GM21390 (cell line): ENCODE data around the gene SNRNP40.
"Not testable (repeated sequence)": the region's sequence is repeated elsewhere in the genome, so short reads cannot be mapped to it uniquely, and the experiment has no call there.

Experiments used
- ATAC-seq: cut with Tn5 transposase; IDR thresholded peaks from one replicate; pipeline ENCODE4 v1.9.1; 2021; ENCODE audit not compliant: unreplicated experiment

Gene SNRNP40

DNA sequence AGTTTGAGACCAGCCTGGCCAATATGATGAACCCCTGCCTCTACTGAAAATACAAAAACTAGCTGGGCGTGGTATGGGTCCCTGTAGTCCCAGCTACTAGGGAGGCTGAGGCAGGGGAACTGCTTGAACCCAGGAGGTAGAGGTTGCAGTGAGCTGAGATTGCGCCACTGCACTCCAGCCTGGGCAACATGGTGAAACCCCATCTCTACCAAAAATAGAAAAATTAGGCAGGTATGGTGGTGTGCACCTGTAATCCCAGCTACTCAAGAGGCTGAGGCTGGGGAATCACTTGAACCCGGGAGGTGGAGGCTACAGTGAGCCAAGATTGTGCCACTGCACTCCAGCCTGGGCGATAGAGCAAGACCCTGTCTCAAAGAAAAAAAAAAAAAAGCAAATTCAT, 8.8 kb downstream of the SNRNP40 start:
- ATAC-seq = not testable (repeated sequence)

DNA sequence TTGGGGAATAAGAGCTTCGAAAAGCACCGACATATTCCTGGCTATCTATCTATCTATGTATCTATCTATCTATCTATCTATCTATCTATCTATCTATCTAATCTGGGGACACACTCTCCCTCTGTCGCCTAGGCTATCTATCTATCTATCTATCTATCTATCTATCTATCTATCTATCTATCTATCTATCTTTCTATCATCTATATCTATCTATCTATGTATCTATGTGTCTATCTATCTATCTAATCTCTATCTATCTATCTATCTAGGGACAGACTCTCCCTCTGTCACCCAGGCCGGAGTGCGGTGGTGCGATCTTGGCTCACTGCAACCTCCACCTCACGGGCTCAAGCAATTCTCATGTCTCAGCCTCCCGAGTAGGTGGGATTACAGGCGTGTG, 14.2 kb downstream of the SNRNP40 start:
- ATAC-seq = not testable (repeated sequence)

DNA sequence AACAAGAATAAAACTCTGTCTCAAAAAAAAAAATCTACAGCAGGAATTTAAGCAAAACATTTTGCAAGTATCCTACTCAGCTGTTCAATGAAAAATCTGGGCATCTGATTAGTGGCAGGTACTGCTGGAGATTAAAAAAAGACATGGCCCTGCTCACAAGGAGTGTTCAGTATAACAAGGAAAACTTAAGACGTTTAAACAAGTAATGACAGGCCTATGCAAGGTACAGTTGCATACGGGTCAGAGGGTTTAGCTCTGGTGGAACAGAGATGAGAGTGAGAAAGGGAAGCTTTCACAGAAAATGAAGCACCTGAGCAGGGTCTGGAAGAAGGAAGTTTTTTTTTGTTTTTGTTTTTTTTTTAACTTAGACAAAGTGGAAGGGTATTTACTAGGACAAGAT, 23.0 kb downstream of the SNRNP40 start:
- no peak for ATAC-seq

DNA sequence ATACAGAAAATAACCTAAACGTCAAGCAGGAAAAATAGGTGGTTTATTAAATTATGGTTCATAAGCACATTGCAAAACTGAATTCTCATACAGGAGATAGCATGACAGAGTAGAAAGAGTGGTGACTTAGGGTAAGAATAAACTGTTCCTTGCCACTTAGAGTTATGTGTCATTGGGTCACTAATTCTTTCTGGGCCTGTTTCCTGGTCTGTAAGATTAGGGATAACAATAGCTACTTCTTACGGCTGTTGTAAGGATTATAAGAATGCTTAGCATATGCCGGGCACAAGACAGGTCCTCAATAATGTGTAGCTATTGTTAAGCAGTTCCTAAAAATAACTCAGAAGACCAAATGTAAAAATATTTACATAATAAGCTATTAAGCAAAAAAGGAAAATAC, 24.2 kb downstream of the SNRNP40 start:
- ATAC-seq = no peak

DNA sequence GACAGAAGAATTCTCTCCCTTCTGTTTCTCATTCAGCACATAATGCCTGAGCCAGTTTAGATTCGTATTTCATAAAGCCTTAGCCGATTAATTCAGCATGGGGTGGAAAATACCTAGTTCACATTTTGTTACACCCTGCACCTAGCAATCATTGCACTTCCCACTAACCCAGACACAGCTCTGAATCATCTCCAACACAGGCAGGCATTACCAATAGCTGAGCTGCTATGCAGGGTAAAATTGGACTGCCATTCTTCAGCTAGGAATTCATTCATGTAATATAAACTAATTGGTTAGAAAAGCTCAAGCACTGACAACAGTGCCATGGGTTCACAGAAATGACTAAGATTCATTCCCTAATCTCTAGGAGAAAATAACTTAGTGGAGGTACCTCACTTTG, 30.0 kb downstream of the SNRNP40 start:
- ATAC-seq = no peak

DNA sequence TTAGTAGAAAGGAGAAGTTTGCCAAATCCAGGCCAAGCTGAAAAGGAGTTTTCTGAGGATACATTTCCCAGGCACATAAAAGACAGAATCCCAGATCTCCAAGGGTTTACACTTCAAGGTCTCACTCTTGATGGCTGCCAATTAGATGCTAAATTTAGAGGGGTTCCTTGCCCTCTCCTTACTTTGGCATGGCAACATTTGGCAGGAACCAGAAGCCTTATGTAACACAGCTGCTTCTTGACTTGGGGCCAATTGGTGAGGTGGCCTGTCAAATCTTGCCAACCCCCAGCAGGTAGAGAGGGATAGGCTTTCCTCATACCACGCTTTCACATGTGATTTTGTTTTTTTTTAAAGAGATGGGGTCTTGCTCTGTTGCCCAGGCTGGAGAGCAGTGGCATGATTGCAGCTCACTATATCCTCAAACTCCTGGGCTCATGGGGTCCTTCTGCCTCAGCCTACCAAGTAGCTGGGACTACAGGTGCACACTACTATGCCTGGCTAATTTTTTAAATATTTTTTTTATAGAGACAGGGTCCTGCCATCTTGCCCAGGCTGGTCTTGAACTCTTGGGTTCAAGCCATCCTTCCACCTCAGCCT, 31.7 kb downstream of the SNRNP40 start:
- ATAC-seq = no peak

DNA sequence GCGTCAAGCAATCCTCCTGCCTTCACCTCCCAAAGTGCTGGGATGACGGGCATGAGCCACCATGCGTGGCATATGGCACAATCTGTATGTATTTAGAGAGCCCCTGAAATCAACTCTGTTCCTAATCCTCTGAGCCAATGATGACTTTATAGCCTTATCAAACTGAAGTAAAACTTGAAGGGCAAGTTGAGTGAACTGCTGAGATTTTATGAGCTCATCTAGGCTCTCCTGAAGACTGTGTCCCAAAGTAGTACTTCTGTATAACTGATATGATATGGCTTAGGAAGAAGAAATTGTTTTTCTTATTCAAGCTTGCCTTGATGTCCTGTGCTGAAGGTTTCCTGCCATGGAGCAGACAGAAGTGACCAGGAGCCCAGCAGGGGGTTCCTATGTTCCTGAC, 33.2 kb downstream of the SNRNP40 start:
- no peak for ATAC-seq

DNA sequence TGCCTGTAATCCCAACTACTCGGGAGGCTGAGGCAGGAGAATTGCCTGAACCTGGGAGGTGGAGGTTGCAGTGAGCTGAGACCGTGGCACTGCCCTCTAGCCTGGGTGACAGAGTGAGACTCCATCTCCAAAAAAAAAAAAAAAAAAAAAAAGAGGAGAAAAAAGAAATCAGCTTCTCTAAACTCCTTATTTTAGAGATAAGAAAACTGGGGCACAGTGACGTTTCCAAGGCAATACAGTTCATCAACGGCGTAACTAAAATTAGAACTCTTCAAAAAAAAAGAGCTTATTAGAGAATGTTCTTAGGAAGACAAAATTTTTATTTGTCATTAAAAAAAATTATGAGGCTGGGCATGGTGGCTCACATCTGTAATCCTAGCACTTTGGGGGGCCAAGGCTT, 34.2 kb downstream of the SNRNP40 start:
- ATAC-seq = not testable (repeated sequence)

DNA sequence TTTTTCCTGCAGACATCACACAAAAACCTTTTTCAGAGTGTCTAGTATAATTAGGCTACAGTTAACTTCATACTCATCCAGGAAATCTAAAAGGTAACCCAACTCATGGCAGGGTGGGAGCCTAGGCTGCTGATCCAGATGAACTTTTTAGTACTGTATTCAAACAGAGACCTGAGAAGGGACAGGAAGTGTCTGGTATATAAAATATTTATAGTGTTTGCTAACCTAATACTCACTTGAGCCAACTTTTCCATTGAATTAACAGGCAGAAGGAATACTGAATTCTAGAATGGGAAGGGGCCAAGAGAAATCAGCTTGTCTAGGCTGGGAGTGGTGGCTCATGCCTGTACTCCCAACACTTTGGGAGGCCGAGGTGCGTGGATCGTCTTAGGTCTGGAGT, 34.7 kb downstream of the SNRNP40 start:
- no peak for ATAC-seq

DNA sequence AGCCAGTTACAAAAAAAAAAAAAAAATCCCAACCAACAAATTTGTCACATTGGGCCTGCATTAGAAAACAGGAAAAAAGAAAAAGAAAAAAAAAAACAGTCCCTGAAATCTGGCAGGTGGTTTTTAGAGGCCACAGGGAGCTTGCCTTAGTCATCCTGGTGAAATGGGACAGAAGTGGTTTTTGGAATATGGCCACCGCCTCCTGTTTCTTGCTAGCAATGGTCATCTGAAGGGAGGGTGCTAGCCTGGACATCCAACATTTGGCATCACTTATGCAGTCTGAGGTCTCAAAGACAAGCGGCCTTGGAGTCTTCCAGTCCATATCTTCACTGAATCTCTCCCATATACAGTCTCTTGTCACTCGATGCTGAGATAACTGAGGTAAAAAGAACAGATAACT, 36.8 kb downstream of the SNRNP40 start:
- no peak for ATAC-seq

DNA sequence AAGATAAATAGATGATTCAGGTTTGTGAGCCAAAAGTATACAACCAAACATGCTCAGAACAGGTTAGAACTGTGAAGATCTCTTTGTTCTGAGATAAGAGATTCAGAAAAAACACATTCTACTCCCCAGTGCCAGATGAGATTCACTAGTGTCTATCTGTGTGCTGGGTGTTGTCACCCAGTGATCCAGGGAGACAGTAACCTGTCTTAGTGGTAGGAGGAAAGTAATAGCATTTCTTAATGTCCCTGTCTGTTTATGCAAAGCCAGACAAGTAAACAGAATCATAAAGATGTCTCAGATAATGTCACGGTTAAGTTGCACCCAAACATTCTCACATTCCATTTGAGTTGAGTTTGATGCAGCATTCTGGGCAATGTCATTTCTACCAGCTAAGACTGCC, 38.0 kb downstream of the SNRNP40 start:
- no peak for ATAC-seq

DNA sequence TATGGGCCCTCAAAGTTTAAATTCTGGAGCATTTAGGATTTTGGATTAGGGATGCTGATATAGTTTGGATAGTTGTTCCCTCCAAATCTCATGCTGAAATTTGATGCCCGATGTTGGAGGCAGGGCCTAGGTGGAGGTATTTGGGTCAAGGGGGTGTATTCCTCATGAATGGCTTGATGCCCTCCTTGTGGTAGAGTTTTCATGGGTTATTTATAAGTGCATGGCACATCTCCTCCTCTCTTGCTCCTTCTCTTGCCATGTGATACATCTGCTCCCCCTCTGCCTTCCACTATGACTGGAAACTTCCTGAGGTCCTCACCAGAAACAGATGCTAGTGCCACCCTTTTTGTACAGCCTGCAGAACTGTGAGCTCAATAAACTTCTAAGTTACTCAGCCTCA, 39.4 kb downstream of the SNRNP40 start:
- ATAC-seq = no peak

DNA sequence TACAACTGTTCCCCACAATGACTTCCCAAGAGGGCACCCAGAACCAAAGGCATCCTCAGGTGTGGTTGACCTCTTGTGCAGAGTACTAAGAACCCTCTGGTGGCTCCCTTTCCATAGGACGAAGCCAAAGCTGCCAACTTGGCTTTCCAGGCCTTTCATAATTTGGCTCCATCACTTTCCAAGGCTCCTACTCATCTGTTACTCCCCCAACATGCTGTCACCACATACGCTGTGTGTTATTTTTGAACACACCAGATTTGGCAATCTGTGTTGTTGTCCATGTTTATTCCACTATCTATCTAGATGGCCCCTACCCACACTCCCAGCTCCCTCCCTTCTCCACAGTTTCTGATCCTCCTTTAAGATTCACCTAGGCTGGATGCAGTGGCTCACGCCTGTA, 46.7 kb downstream of the SNRNP40 start:
- ATAC-seq = no peak

DNA sequence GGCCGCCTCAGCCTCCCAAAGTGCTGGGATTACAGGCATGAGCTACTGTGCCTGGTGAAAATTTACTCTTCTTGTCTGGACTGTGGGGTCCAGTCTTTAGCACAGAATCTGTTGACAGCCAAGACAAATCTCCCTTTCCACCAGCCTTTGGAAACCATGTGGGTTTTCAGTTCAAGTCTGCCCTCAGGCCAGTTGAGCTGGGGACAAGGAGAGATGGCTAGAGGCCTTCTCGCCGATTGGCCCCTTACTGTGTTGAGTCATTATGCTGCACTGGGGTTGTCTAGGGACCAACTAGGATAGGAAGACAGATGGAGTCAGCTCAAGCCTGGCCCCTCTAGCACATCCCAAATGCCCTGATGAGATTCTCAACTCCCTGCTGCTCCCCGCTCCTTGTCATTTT, 48.3 kb downstream of the SNRNP40 start:
- ATAC-seq = no peak

DNA sequence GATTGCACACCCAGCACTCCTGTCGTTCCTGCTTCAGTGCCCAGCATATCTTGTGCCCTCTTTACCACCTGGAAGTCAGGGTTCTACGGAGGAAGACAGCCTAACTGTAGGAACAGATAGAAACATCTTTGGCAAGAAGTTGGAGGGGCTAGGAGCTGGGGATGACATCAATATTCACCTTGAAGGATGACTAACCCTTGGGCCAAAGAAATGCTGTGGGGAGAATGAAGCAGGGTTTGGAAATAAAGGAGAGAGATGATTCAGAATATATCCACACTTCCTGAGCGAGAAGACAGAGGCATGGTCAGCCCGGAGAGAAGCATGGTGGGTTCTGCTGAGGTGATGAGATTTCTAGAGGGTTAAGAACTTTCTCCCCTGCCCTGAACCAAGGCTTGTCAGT, 52.3 kb downstream of the SNRNP40 start:
- ATAC-seq = no peak

DNA sequence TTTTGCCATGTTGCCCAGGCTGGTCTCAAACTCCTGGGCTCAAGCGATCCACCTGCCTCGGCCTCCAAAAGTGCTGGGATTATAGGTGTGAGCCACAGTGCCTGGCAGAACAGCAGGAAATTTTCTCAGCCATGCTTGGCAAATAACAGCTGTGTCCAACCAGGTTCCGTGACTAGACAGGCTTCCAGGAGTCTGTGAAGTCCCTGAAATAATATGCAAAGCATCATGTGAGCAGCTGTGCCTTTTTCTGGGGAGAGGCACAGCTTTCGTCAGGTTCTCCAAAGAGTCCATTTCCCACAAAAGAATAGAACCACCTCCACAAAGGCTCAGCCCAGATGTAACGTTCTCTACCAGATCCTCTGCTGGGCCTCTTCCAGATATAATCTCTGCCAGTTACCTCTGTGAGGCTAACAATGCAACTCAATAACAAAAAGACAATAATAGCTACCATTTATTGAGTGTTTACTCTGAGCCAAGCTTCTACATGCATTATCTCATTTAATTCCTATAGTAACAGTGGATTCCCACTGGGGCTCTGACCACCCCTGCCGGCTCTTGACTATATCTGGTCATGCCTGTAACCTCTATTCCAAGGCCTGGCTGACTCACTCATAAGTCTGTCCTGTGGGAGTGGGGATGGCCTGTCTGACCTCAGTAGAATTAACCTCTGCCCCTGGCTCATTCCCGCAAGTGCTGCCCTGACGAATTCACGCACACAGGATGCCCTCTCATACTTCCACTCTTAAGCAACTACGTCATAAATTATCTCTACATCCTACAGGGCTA, 52.9 kb downstream of the SNRNP40 start:
- ATAC-seq = no peak

DNA sequence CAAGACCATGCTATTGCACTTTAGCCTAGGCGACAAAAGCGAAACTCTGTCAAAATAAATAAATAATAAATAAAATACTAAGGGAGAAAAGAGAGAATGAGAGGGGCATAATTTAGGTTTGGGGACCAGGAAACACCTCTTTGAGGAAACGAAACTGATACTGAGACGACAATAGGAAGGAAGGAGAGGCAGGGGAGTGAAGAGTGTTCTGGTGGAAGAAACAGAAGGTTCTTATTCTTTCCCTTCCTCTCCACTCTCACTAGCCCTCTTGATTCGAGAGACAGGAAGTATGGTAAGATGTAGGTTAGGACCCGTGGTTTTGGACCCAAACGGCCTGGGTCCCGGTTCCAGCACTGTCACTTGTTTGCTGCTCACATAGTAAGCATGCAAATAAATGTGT, 55.3 kb downstream of the SNRNP40 start:
- ATAC-seq = no peak

DNA sequence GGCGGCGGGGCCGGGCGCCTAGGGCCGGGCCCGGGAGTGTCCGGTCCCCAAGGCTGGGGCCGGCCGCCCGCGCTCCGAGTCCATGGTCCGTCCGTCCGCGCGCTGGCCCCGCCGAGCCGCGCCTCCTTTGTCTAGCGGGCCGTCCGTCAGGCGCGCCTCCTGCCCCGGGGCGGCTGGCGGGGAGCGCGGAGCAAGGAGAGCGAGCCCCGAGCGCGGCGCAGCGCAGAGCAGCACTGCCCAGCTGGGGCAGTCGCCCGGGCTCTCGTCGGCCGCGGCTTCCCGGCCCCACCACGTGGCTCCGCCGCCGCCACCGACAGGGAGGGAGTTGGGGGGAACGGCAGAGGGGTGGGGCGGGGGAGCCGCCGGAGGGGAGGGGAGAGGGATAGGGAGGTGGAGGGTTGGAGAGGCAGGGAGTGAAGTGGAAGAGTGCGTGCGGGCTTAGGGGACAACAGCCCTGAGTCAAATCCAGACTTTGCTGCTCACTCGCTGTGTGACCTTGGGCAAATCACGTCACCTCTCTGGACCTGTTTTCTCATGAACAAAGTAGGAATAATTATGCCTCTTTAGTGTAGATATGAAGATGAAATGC, 56.8 kb downstream of the SNRNP40 start, which contains the start of gene NKAIN1:
NKAIN1 (minus strand) TSS at position 235 of the 589 bp plus-strand sequence. CDS start 340 bp downstream, outside the sequence.
- no peak for ATAC-seq

DNA sequence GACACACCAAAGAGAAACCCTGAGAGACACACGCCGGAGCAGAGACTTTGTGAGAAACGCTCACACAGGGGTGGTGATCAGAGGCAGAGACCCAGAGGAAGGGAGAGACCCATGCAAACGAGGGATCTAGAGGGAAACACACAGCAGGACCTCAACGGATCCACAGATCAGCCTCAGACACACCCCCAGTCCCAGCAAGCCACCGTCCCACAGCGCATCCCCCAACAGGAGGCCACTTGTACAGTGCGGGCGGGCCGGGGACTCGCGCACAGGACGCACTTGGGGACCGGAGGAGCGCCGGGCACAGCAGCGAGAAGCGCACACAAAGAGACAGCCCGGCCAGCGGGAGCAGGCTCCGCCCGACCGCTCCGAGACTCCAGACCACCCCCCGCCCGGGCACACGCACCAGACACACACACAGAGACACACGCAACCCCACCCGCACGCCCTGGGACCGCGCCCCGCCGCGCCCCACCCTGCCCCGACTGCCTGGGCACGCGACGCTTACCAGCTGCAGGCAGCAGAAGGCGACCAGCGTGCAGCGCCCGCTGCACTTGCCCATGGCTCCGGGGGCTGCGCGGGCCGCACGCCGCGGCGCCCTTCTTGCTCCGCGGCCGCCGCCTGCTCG, 57.5 kb downstream of the SNRNP40 start:
- ATAC-seq = no peak

DNA sequence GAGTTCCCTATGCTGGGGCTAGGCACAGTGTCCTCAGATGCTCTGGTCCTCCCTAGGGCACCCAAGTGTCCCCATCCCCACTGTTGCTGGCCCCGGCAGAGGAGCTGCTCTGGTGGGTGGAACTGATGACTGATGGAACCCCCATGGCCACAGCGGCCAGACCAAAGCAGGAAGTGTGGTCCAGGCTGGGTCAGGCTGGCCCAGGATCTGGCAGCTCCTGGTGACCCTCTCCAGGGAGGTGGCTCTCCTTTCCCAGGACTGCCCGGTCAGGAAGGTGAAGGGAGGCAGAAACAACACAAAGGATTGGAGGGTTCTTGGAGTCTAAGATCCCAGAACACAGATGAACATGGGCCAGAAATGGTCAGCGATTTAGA, 58.0 kb downstream of the SNRNP40 start:
- no peak for ATAC-seq

DNA sequence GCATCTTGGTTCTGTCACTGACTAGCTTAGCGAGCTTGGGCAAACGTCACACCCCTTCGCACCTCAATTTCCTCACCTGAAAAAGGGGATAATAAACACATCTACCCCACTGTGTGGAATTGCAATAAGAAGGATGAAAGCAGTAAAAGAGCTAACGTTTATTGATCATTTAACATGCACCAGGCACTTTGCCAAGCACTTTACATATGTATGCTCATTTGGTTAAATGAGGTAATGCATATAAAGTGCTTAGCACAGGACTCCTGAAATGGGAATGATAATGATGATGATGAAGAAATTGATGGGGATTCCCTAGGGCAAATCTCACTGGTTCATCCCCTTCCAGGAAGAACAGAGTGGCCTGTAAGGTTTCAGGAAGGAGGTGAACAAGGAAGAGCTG, 61.7 kb downstream of the SNRNP40 start:
- ATAC-seq = no peak

DNA sequence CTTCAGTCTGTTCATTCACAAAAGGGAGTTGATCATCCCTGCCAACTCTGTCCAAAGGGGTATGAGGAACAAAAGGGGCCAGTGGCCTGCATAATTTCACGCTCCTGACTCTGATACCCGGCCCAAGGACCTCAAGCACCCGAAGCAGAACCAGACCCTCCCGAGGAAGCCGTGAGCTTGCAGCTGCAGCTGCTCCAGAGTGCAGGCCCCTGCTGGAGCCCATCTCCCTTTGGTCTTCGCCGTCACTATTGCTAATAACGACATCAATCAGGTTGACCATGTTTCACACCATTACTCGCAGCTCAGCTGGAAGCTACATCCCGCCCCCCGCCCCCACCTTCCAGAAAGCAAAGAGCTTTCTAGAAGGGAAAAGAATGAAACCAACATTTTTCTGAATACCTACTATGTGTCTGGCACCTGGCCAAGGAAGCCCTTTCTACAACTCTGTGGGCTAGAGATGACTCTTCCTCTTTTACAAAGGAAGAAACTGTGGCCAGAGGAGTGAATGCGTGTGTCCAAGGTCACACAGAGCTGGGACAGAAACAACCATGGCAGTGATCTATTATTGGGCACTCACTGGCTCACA, 62.4 kb downstream of the SNRNP40 start:
- ATAC-seq = no peak
